ENCODE data around the gene C11orf98. TPM values are rescaled to one million over a fixed set of nuclear protein-coding genes. Genes with fewer than 3 reads are reported as not detected.

Gene C11orf98
- total and polyA plus RNA-seq, 7 donors = 24.6 to 183 (median 47.4) TPM

Small RNA genes within 50 kb of the gene (small RNA-seq; reads per million reads assigned to genes)
- 0 reads per million in 3 donors for gene SNORA57

Other genes with a start within 250 kb of the C11orf98 start
- not detected for gene SCGB1A1, start 246.2 kb downstream of the C11orf98 start, total RNA-seq
- 10 to 100 TPM in 1 of 3 donors, not detected in 2; 11.4 TPM for gene SCGB1A1, start 246.2 kb downstream of the C11orf98 start, polyA plus RNA-seq
- gene AHNAK, start 118.4 kb downstream of the C11orf98 start, total RNA-seq = 1,000 to 10,000 TPM in 2 of 4 donors, 100 to 1,000 TPM in 2; 751 to 1,294 (median 1,065) TPM
- gene AHNAK, start 118.4 kb downstream of the C11orf98 start, polyA plus RNA-seq = 100 to 1,000 TPM in 1 of 3 donors, 10 to 100 TPM in 2; 82.3 to 141 (median 85.5) TPM
- gene EEF1G, start 91.3 kb downstream of the C11orf98 start, total RNA-seq = 1,000 to 10,000 TPM; 1,344 to 1,788 (median 1,576) TPM
- gene EEF1G, start 91.3 kb downstream of the C11orf98 start, polyA plus RNA-seq = 1,000 to 10,000 TPM; 1,418 to 2,108 (median 1,957) TPM
- 1 to 10 TPM; 5.4 to 7.1 (median 6.2) TPM for gene TUT1, start 73.7 kb downstream of the C11orf98 start, total RNA-seq
- gene TUT1, start 73.7 kb downstream of the C11orf98 start, polyA plus RNA-seq = 10 to 100 TPM in 1 of 3 donors, 1 to 10 TPM in 2; 5.3 to 16.8 (median 6.0) TPM
- 10 to 100 TPM; 50.1 to 62.2 (median 58.1) TPM for gene MTA2, start 63.3 kb downstream of the C11orf98 start, total RNA-seq
- gene MTA2, start 63.3 kb downstream of the C11orf98 start, polyA plus RNA-seq = 10 to 100 TPM; 28.8 to 86.3 (median 36.1) TPM
- 10 to 100 TPM; 19.6 to 39.5 (median 30.2) TPM for gene EML3, start 52.4 kb downstream of the C11orf98 start, total RNA-seq
- 10 to 100 TPM; 10.6 to 50.7 (median 16.2) TPM for gene EML3, start 52.4 kb downstream of the C11orf98 start, polyA plus RNA-seq
- 10 to 100 TPM in 2 of 4 donors, 1 to 10 TPM in 2; 5.3 to 13.8 (median 10.1) TPM for gene ROM1, start 52.0 kb downstream of the C11orf98 start, total RNA-seq
- 10 to 100 TPM in 1 of 3 donors, 1 to 10 TPM in 2; 3.0 to 14.2 (median 3.2) TPM for gene ROM1, start 52.0 kb downstream of the C11orf98 start, polyA plus RNA-seq
- 10 to 100 TPM; 11.1 to 26.3 (median 16.8) TPM for gene B3GAT3, start 43.2 kb downstream of the C11orf98 start, total RNA-seq
- 10 to 100 TPM in 2 of 3 donors, 1 to 10 TPM in 1; 9.7 to 47.5 (median 11.4) TPM for gene B3GAT3, start 43.2 kb downstream of the C11orf98 start, polyA plus RNA-seq
- gene GANAB, start 18.6 kb downstream of the C11orf98 start, total RNA-seq = 100 to 1,000 TPM in 1 of 4 donors, 10 to 100 TPM in 3; 67.4 to 111 (median 77.9) TPM
- gene GANAB, start 18.6 kb downstream of the C11orf98 start, polyA plus RNA-seq = 100 to 1,000 TPM in 1 of 3 donors, 10 to 100 TPM in 2; 12.6 to 163 (median 37.9) TPM
- gene INTS5, start 11.9 kb downstream of the C11orf98 start, total RNA-seq = 10 to 100 TPM; 11.2 to 13.2 (median 12.1) TPM
- 10 to 100 TPM in 1 of 3 donors, 1 to 10 TPM in 2; 7.8 to 14.8 (median 8.8) TPM for gene INTS5, start 11.9 kb downstream of the C11orf98 start, polyA plus RNA-seq
- gene CSKMT, start 102 bp upstream of the C11orf98 start, total RNA-seq = 1 to 10 TPM; 2.9 to 6.1 (median 4.0) TPM
- 10 to 100 TPM in 1 of 3 donors, 1 to 10 TPM in 2; 1.2 to 19.4 (median 4.9) TPM for gene CSKMT, start 102 bp upstream of the C11orf98 start, polyA plus RNA-seq
- 1 to 10 TPM; 4.9 to 9.7 (median 8.2) TPM for gene UQCC3, start 6.5 kb upstream of the C11orf98 start, total RNA-seq
- gene UQCC3, start 6.5 kb upstream of the C11orf98 start, polyA plus RNA-seq = 10 to 100 TPM; 15.8 to 19.8 (median 18.0) TPM
- gene LBHD1, start 7.1 kb upstream of the C11orf98 start, total RNA-seq = 1 to 10 TPM; 2.0 to 4.1 (median 3.7) TPM
- gene LBHD1, start 7.1 kb upstream of the C11orf98 start, polyA plus RNA-seq = 10 to 100 TPM in 1 of 3 donors, 1 to 10 TPM in 2; 3.0 to 12.9 (median 5.8) TPM
- gene UBXN1, start 13.9 kb upstream of the C11orf98 start, total RNA-seq = 100 to 1,000 TPM; 174 to 298 (median 199) TPM
- gene UBXN1, start 13.9 kb upstream of the C11orf98 start, polyA plus RNA-seq = 100 to 1,000 TPM; 132 to 188 (median 174) TPM
- 10 to 100 TPM; 28.5 to 40.4 (median 32.1) TPM for gene LRRN4CL, start 24.3 kb upstream of the C11orf98 start, total RNA-seq
- 1 to 10 TPM in 2 of 3 donors, under 1 TPM in 1; 0.23 to 3.1 (median 3.0) TPM for gene LRRN4CL, start 24.3 kb upstream of the C11orf98 start, polyA plus RNA-seq
- 10 to 100 TPM; 35.5 to 69.8 (median 50.2) TPM for gene BSCL2, start 42.2 kb upstream of the C11orf98 start, total RNA-seq
- 10 to 100 TPM; 18.0 to 72.3 (median 27.0) TPM for gene BSCL2, start 42.2 kb upstream of the C11orf98 start, polyA plus RNA-seq
- 1 to 10 TPM in 3 of 4 donors, not detected in 1; 1.4 to 5.0 (median 2.8) TPM for gene GNG3, start 42.5 kb upstream of the C11orf98 start, total RNA-seq
- 1 to 10 TPM in 2 of 3 donors, not detected in 1; 1.2 to 2.7 TPM for gene GNG3, start 42.5 kb upstream of the C11orf98 start, polyA plus RNA-seq
- 10 to 100 TPM; 22.9 to 30.7 (median 25.3) TPM for gene HNRNPUL2, start 62.2 kb upstream of the C11orf98 start, total RNA-seq
- 10 to 100 TPM; 36.6 to 54.3 (median 37.5) TPM for gene HNRNPUL2, start 62.2 kb upstream of the C11orf98 start, polyA plus RNA-seq
- 10 to 100 TPM; 21.9 to 39.9 (median 24.2) TPM for gene TTC9C, start 63.3 kb upstream of the C11orf98 start, total RNA-seq
- gene TTC9C, start 63.3 kb upstream of the C11orf98 start, polyA plus RNA-seq = 10 to 100 TPM; 27.6 to 30.4 (median 27.7) TPM
- 10 to 100 TPM in 1 of 4 donors, 1 to 10 TPM in 3; 6.6 to 12.1 (median 7.7) TPM for gene ZBTB3, start 89.0 kb upstream of the C11orf98 start, total RNA-seq
- gene ZBTB3, start 89.0 kb upstream of the C11orf98 start, polyA plus RNA-seq = 1 to 10 TPM; 1.2 to 5.0 (median 1.8) TPM
- gene POLR2G, start 96.4 kb upstream of the C11orf98 start, total RNA-seq = 10 to 100 TPM; 42.7 to 59.5 (median 53.6) TPM
- 100 to 1,000 TPM in 1 of 3 donors, 10 to 100 TPM in 2; 73.5 to 111 (median 95.5) TPM for gene POLR2G, start 96.4 kb upstream of the C11orf98 start, polyA plus RNA-seq
- gene TAF6L, start 106.2 kb upstream of the C11orf98 start, total RNA-seq = 10 to 100 TPM; 13.2 to 20.1 (median 16.7) TPM
- gene TAF6L, start 106.2 kb upstream of the C11orf98 start, polyA plus RNA-seq = 10 to 100 TPM in 1 of 3 donors, 1 to 10 TPM in 2; 3.0 to 20.7 (median 9.0) TPM
- gene TMEM179B, start 122.2 kb upstream of the C11orf98 start, total RNA-seq = 10 to 100 TPM; 38.2 to 49.6 (median 43.0) TPM
- gene TMEM179B, start 122.2 kb upstream of the C11orf98 start, polyA plus RNA-seq = 10 to 100 TPM; 27.0 to 63.9 (median 38.4) TPM
- 10 to 100 TPM; 16.0 to 27.1 (median 24.1) TPM for gene TMEM223, start 126.8 kb upstream of the C11orf98 start, total RNA-seq
- 10 to 100 TPM in 2 of 3 donors, 1 to 10 TPM in 1; 9.0 to 30.9 (median 15.5) TPM for gene TMEM223, start 126.8 kb upstream of the C11orf98 start, polyA plus RNA-seq
- gene NXF1, start 140.2 kb upstream of the C11orf98 start, total RNA-seq = 10 to 100 TPM; 33.2 to 68.1 (median 43.0) TPM
- 10 to 100 TPM; 20.3 to 63.3 (median 22.8) TPM for gene NXF1, start 140.2 kb upstream of the C11orf98 start, polyA plus RNA-seq
- 10 to 100 TPM; 27.1 to 37.8 (median 31.2) TPM for gene STX5, start 166.8 kb upstream of the C11orf98 start, total RNA-seq
- 10 to 100 TPM; 27.8 to 31.2 (median 28.9) TPM for gene STX5, start 166.8 kb upstream of the C11orf98 start, polyA plus RNA-seq
- 1 to 10 TPM in 1 of 4 donors, not detected in 3; 2.1 TPM for gene TEX54, start 167.6 kb upstream of the C11orf98 start, total RNA-seq
- gene TEX54, start 167.6 kb upstream of the C11orf98 start, polyA plus RNA-seq = not detected
- 10 to 100 TPM; 22.8 to 39.7 (median 34.7) TPM for gene WDR74, start 174.4 kb upstream of the C11orf98 start, total RNA-seq
- 10 to 100 TPM; 11.6 to 47.6 (median 24.0) TPM for gene WDR74, start 174.4 kb upstream of the C11orf98 start, polyA plus RNA-seq
- gene SLC3A2, start 215.7 kb upstream of the C11orf98 start, total RNA-seq = 10 to 100 TPM; 44.0 to 70.4 (median 50.4) TPM
- gene SLC3A2, start 215.7 kb upstream of the C11orf98 start, polyA plus RNA-seq = 100 to 1,000 TPM in 1 of 3 donors, 10 to 100 TPM in 2; 16.8 to 128 (median 39.1) TPM

All from sigmoid colon (tissue), 7 donors.